CD4-positive, alpha-beta T cell treated with Interleukin-1 beta for 1 hour (primary cell): ENCODE measurements around the gene EXOC6B.

Source experiments
- DNase-seq, 2 donors: peaks; one replicate each; pipeline ENCODE4 v3.0.0-alpha.2; 2020 to 2022

Gene EXOC6B

DNA sequence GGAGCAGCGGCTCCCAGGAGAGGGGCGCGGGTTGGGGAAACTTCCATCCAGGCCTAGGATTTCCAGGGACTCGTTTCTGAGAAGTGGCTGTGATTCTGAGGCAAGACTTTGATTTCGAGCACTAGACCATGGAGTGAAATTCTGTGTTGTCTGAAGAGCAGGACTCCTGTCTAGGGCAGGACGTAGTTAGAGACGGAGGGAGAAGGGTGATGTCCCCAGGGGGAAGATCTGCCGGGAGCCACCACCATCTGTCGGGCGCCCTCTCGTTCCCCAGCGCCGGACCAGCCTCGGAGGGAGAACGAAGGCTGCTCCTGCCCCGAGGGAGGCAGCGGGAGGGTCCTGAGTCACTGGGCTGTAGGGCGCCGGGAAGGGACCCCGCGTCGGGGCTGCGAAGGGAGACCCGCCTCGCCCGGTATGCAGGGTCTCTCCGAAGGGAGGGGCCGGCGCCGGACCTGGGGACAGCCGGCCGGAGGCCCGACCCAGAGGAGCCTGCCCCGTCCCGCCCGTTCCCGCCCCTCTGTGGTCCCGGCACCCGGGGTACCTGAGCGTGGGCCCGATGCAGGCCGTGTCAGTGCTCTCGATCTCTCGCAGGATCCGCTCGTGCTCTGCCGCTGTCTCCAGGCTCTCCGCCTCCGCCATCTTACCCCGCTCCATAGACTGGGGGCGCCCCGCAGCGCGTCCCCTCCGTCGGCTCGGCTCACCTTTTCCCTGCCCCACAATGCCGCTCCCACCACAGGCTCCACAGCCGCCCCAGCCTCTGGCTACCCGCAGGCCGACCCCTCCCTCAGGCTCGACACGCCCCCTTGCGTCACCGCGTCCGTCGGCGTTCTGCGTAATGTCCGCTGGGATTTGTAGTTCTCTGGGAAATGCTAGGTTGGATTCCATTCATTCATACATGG lies at the start of gene EXOC6B:
Gene EXOC6B, minus strand, starts transcription at position 777 of the 899 bp plus-strand sequence.
- peak; percentile 85 to 88 for DNase-seq

DNA sequence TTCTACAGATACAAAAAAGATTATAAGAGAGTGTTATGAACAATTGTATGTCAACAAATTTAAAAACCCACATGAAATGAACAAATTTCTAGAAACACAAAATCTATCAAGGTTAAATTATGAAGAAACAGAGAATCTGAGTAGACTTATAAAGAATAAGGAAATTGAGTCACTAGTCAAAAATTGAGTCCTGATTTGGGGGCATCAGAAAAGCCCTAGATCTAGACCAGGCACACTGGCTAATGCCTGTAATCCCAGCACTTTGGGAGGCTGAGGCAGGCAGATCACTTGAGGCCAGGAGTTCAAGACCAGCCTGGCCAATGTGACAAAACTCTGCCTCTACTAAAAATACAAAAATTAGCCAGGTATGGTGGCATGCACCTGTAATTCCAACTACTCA lies 46.0 kb upstream of the EXOC6B start:
- no peak for DNase-seq

DNA sequence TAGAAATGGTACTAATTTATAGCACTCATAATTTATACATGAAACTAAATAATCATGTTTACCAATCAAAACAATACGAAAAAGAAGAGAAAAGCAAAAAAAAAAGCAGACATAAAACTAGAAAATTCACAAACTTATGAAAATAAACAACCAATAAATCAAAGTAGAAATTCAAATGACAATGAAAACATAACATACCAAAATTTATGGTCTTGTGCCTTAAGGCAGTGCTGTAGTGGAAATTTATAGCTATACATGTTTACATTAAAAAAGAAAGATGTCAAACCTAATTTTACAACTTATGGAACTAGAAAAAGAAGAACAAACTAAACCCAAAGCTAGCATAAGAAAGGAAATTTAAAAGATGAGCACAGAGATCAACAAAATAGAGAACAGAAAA lies 45.2 kb upstream of the EXOC6B start:
- DNase-seq = no peak

DNA sequence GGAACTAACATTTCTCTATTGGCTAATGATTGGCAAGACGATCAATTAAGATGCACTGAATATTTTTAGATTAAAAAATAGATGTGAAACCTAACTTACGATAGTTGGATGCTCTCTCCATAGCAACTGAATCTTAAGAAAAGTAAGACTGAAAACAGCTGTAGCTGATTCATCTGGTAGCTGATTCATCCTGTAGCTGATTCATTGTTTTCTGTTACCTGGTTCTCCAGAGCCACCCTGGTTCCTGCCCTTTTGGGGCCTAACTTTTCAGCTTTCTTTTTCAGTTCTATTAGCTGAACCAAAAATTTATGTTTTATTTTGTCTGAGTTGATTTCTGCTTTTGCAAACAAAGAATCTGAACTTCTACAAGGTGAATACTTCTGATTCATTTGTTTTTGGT lies 38.7 kb upstream of the EXOC6B start:
- DNase-seq = no peak

DNA sequence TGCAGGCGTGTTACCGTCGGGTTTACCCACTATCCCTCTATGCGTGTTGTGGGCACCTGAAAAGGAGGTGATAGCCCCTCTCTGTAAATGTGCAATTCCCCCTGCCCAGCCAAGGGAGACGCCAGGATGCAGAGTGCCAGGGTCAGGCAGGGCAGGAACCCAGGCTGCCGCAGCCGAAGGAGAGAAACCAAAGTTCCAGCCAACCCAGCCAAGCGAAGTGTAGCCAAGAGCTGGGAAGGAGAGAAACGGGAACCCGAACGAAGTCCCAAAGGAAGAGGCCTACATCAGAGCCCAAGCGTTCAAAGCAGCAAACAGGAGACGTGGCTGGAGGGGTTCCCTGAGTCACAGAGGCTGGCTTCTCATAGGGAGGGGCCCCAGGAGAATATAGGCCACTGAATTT lies 37.2 kb upstream of the EXOC6B start:
- no peak for DNase-seq

DNA sequence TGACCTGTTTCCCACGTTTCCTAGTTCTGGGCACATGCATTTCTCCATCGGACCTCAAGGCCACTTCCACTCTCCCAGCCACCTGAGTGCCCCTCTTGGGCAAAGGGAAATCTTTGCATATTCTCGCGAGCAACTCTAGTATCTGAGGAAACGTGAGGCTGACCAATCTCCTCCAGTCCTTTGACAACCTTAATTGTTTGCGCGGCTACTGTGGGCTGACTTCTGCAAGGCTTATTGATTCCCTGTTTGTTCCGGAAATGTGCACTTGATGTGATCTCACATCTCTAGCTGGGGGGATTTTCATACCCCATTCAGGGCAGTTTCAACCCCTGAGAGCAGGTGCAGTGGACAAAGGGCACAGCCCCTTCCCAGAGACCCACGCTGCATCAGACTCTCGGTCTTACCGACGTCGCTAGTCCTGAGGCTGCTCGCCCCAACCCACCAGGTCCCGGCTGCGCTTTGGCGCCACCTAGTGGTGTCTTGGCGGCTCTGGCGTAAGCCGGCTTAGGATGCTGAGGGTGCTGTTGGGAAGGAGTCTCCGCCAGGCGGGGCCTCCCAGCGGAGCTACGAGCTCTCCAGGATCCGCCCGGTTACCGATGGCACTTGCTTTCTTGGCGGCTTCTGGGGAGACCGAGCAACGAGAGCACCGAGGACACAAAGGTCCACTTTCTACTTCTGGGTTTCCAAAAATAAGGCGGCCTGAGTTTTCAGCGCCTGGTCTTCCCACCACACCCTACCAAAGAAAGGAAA lies 36.6 kb upstream of the EXOC6B start:
- peak; percentile 82 to 85 for DNase-seq

DNA sequence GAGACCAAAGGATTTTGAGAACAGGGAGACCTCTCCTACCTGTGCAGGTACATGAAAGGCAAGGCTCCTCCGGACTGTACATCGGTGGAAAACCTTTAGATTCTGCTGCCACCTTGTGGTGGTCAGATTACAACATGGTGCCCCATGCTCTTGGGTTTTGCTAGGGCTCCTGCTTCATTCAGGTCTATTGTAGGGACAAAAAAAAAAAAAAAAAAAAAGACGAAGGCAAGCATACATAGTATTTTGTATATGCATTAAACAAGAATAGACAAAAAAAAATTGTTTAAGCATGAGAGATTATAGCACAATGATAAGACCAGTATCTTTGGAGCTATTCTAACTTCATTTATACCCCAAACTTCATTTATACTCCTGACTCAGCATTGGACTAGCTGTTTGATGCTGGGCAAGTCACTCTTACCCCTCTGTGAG lies 34.0 kb upstream of the EXOC6B start:
- DNase-seq = peak; percentile 50 to 67

DNA sequence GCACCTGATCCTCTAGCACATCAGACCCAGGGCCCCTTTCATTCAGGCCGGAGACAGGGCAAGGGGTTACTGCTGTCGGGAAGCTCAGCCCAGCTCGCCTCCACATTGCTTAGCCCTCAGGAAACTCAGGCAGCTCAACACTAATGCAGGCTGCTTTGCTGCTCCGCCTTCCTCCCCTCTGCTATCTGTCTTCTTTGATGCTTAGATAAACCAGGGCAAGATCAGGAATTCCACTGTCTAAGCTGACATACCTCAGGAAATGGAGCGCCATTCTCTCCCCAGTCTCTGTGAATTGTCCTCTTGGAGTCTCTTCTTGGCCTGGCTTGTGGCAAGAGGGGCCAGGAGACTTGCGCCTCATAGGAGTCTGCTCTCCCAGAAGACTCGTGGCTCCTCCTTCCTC lies 25.5 kb upstream of the EXOC6B start:
- DNase-seq = no peak

DNA sequence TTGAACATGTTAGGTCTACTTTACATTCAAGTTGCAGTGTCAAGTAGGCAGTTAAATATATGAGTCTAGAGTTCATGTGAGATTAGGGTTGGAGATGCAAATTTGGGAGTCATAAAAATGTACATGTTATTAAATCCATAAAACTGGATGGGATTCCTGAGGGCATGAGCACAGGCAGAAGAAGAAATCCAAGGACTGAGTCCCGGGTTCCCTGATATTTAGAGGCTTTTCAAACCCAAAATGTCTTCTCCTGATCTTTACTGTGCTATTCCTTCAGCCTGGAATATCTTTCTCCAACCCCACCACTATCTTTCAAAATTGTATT lies 23.3 kb upstream of the EXOC6B start:
- no peak for DNase-seq

DNA sequence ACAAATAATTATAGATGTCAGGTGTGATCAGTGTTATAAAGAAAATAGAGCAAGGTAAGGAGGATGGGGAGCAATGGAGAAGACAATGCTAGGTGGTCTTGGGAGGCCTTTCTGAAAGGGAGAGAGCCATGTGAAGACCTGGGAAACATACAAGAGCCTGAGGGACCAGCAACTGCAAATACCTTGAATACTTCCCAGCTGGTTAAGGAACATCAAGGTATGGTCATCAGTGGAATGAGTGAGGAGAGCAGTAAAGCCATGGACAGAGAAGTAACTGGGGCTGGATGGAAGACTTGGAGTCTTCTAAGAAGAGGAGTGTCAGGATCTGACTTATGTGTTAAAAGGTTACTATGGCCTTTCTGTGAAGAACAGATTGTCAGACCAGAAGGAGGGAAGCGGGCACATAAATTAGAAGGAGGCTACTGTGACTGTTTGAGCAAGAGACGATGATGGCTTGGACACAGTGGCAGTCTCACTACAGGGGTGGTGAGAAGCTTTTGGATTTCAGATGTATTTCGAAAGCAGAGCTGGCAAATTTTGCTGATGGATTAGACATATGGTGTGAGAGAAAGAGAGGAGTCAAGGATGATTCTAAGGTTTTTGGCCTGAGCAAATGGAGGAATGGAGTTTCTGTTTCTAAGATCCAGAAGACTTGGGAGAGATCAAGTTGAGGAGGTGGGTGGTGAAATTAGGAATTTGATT lies 22.8 kb upstream of the EXOC6B start:
- no peak for DNase-seq

DNA sequence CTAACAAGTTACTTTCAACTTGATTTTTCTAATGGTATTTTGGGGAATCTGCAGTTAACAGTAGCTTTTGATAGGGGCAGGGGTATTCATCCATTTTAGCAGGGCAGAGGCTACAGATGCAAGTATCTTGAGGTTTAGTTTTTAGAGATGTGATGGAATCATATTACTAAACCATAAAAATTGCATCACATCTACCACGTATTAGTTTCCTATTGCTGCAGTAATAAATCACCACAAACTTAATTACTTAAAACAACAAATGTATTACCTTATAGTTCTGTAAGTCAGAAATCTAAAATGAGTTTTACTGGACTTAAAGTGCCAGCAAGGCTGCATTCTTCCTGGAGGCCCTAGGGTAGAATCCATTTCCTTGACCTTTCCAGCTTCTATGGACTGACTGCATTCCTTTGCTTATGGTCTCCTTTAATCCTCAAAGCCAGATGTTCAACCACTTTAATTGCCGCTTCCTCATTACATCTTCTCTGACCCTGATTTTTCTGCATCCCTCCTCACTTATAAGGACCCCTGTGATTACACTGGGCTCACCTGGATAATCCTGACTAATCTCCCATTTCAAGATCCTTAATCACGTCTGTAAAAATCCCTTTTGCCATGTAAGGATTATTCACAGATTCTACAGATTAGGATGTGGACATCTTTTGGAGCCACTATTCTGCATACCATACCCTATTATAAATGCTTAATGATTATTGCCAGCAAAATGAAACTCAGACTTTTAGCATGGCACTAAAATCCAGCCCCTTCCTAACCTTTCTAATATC lies 21.9 kb upstream of the EXOC6B start:
- no peak for DNase-seq

DNA sequence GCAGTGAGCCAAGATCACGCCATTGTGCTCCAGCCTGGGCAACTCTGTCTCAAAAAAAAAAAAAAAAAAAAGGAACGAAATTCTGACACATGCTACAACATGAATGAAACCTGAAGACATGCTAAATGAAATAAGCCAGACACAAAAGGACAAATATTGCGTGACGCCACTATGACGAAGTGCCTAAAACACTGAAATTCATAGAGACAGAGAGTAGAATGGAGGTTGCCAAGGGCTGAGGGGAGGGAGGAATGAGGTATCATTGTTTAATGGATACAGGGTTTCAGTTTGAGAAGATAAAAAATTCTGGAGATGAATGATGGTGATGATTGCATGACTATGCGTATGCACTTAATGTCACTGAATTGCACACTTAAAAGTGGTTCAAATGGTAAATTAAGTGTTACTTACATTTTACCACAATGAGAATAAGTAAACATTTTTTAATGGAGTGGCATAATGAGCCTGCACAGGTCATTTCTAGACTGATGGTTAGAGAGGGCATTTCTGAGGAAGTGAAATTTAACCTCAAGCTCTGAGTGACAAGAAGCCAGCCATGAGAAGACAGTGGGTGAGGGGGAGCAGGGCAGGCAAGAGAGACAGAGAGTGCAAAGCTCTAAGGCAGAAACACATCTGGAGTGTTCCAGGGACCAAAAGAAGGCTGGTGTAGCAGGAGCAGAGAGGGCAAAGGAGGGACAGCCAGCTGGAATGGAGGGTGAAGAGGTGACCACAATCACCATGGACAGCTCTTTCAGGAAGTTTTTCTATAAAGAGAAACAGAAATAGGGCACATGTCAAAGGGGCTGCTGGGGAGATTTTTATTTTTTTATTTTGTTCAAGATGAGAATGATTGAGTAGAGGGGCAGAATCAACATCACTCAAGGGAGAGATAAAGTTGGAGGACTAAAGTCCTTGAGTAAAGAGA lies 20.6 kb upstream of the EXOC6B start:
- no peak for DNase-seq

DNA sequence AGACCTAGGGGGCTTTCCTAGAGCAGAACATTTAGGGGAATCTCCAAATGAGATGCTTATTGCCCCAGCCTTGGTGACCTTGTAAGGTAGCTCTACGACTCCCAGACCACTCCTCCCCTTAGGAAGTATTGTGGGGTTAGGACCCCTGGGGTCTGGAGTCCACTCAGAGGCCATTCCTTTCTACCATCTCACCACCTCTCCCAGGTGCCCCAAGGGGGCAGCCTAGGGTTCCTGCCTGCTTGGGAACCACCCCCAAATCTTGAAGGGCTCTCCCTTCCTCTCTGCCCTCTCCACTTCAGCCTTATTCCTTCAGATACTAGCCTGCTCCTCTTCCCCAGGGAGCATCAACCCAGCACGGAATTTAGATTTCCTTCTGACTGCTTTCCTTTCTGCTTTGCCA lies 17.5 kb upstream of the EXOC6B start:
- DNase-seq = no peak

DNA sequence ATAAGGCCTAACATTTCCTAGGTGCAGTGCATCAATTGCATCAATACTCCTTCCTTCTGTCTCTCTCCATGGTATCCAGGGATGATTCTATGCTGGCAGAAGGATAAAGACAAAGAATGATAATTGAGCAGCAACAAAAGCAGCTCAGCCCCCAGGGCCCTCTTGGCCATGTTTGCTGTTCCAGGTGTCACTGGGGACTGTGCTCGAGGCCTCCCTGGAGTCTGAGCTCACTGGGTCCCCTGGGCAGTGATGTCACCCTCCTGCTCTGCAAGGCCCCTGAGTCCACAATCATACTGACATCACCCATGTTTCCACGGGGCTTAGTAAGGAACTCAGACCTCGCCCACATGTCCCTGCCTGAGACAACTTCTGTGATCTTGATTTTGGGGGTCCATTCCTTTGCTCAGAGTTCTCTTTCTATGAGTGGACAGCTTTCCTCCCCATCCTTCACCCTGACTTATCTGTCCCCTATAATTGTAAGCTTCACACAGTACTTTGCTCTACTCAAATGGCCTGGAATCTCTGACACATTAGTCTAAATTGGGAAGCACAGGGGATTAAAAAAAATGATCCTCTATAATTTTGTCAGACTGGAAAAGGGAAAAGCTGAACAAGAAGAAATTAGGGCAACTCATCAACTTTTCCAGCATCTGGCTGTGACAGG lies 15.8 kb upstream of the EXOC6B start:
- DNase-seq = no peak

DNA sequence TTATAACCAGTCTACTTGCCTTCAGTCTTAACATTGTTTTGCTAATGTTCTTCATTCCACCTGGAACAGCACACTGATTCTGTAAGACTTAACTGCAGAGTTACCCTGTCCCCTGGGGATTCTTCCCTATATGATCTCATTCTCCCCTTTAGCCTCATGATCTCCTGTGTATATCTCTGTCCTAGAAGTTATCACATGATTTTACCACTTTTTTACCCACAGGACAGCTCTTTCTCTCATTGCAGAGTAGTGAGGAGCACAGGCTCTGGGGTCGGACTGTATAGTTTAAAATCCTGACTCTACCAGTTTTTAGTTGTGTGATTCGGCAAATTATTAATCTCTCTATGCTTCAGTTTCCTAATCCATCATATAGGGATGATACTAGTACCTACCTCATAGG lies 14.2 kb upstream of the EXOC6B start:
- DNase-seq = no peak

DNA sequence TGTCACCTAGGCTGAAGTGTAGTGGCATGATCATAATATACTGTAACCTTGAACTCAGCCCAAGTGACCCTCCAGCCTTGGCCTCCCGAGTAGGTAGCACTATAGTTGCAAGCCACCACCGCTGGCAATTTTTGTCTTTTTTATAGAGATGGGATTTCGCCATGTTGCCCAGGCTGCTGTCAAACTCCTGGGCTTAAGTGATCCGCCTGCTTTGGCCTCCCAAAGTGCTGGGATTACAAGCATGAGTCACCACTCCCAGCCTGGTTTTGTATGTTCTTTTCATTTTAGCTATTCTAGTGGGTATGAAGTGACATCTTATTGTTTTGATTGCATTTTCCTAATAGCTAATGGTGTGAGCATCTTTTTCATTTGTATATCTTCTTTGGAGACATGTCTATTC lies 11.3 kb upstream of the EXOC6B start:
- DNase-seq = no peak

DNA sequence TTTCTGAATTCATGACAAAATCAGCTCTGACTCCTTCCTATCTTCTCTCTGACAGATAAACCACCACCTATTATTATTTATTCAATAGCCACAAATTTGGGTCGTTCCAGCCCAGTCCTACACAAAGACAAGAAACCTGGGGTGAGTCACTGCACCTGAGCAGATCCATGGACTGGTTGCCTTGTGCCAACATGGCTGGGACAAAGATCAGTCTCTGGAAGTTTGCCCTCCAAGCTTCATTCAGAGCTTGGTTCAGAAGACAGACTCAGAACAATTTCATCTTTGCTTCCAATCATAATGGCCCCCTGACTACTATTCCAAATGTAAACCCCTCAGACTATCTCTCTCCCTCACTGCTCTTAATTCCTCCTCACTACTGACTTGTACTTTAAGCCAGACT lies 9.6 kb upstream of the EXOC6B start:
- no peak for DNase-seq

DNA sequence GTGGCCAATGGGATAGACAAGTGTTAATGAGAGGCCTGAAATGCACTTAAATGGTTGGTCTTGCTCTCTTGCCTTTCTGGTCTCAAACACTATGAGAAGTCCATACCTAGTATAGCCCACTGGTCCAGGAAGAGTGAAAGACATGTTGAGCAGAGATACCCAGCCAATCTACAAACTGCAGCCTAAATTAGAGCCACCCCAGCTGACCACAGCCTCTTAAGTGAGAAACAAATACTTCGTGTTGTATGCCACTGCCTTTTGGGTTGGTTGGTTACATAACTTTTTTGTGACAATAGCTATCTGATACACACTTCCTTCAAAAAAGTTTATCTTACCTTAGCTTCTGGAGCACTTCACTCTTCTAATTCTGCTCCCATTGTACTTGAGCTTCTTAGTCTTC lies 8.8 kb upstream of the EXOC6B start:
- DNase-seq = no peak

DNA sequence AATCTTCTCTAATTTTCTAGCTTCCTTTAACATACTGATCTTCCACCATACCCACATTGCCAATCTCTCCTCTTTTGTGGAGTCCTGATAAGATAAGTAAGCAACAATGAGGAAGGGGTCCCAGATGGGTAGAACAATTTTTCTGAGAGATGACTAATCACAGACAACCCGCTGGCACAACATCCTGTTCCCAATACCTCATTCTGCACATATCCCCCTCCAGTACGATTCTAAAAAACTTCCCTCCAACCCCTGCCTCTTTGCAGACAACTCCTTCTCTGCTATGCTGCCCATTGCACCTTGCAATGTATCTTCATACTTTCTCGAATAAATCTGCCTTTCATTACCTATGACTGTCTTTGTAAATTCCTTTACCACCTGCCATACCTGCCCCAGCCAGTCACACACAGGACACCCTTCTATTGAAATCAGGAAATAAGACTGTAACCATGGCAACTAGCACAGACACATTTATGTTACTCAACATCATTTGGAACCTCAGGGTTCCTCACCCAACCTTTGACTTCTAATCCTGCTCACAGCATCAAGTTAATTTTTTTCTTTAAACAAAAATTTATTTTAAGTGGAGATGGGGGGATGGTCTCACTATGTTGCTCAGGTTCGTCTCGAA lies 7.4 kb upstream of the EXOC6B start:
- DNase-seq = peak in 1 of 2 donors; percentile 18

DNA sequence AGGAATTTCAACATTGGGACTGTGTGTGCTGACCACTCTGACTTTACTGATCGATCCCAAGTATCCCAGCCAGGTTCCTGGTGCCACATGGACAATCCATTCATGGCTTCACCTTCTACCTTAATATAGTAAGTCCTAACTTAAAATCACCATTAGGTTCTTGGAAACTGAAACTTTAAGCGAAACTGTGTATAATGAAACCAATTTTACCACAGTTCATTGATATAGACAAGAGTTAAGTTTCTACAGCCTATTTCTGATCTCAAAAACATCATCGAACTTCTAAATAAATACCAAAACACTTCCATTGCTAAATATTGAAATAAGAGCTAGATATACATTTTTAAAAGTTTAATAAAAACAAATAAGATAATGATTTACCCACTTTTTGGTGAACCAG lies 4.4 kb upstream of the EXOC6B start:
- DNase-seq = no peak
